Keratinocyte (primary cell): Measurements from ENCODE around the gene ACACB. TPM values are rescaled to one million over a fixed set of nuclear protein-coding genes. Genes with fewer than 3 reads are reported as not detected.

Experiments
- DNase-seq: peaks from one replicate; pipeline ENCODE4 v3.0.0-alpha.2; 2011; ENCODE audit warnings: low read depth, missing footprints, low spot score
- FAIRE-seq: peaks from 2 replicates; lab custom pipeline; 2011; peaks lifted over from hg19 to GRCh38; lab: Jason Lieb, UNC
- H2AFZ ChIP-seq: 2 replicates; pipeline ENCODE4 v1.6.0; 2012; ENCODE audit warnings: low read length, control low read depth, inconsistent platforms; ENCODE audit not compliant: control insufficient read depth
- H3K27ac ChIP-seq: 2 replicates; pipeline ENCODE4 v1.5.1; 2011; ENCODE audit warnings: low read length; ENCODE audit not compliant: control insufficient read depth, insufficient read depth
- H3K27me3 ChIP-seq: 3 replicates; pipeline ENCODE4 v1.6.0; 2011; ENCODE audit warnings: low read length; ENCODE audit not compliant: control insufficient read depth, insufficient read depth; ENCODE audit errors: extremely low read depth
- H3K36me3 ChIP-seq, 2 experiments: 2 replicates in 1 of 2; 3 replicates in 1 of 2; pipeline ENCODE4 v1.5.1; 2011; ENCODE audit warnings: low read length in 2 of 2, mild to moderate bottlenecking in 1 of 2; ENCODE audit not compliant: control insufficient read depth in 2 of 2, insufficient read depth in 2 of 2; ENCODE audit errors: extremely low read depth in 1 of 2
- H3K4me1 ChIP-seq: 3 replicates; pipeline ENCODE4 v1.5.1; 2011; ENCODE audit warnings: low read length; ENCODE audit not compliant: control insufficient read depth, insufficient read depth; ENCODE audit errors: extremely low read depth
- H3K4me2 ChIP-seq: 3 replicates; pipeline ENCODE4 v1.6.0; 2011; ENCODE audit warnings: low read depth, low read length; ENCODE audit not compliant: control insufficient read depth, insufficient read depth; ENCODE audit errors: extremely low read depth
- H3K4me3 ChIP-seq, 3 experiments: fragments of 200-600 bp in 1 of 3; sonication (generic) in 1 of 3; 2 replicates in 2 of 3; 3 replicates in 1 of 3; pipeline ENCODE4 v1.5.1; 2011 to 2016; ENCODE audit warnings: low read length in 3 of 3, mild to moderate bottlenecking in 3 of 3, control low read depth in 2 of 3, inconsistent platforms in 1 of 3, low read depth in 1 of 3, mixed read lengths in 1 of 3, mixed run types in 1 of 3, moderate library complexity in 1 of 3; ENCODE audit not compliant: control insufficient read depth in 2 of 3, insufficient read depth in 2 of 3; ENCODE audit errors: extremely low read depth in 1 of 3
- H3K79me2 ChIP-seq: 2 replicates; pipeline ENCODE4 v1.6.0; 2012; ENCODE audit warnings: low read length; ENCODE audit not compliant: control insufficient read depth, insufficient read depth
- H3K9ac ChIP-seq: 3 replicates; pipeline ENCODE4 v1.6.0; 2011; ENCODE audit warnings: low read length; ENCODE audit not compliant: control insufficient read depth, insufficient read depth; ENCODE audit errors: extremely low read depth
- H3K9me1 ChIP-seq: 3 replicates; pipeline ENCODE4 v1.6.0; 2011; ENCODE audit warnings: low read length; ENCODE audit not compliant: control insufficient read depth, insufficient read depth; ENCODE audit errors: extremely low read depth
- H3K9me3 ChIP-seq: 2 replicates; pipeline ENCODE4 v1.5.1; 2012; ENCODE audit warnings: low read depth, low read length; ENCODE audit not compliant: control insufficient read depth
- H4K20me1 ChIP-seq: 3 replicates; pipeline ENCODE4 v1.6.0; 2011; ENCODE audit warnings: low read length; ENCODE audit not compliant: control insufficient read depth, insufficient read depth; ENCODE audit errors: extremely low read depth
- CTCF ChIP-seq, 3 experiments: IDR thresholded peaks in 1 of 3; conservative IDR thresholded peaks in 1 of 3; optimal IDR thresholded peaks in 1 of 3; 2 replicates in 2 of 3; 3 replicates in 1 of 3; pipeline versions ENCODE3 to v1.5.1; 2011; ENCODE audit warnings: low read length in 3 of 3, mild to moderate bottlenecking in 3 of 3, moderate library complexity in 2 of 3, control low read depth in 1 of 3, inconsistent platforms in 1 of 3; ENCODE audit not compliant: insufficient read depth in 2 of 3; ENCODE audit errors: extremely low read depth in 1 of 3
- EZH2 ChIP-seq: IDR thresholded peaks from one replicate; pipeline ENCODE4 v1.6.1; 2012; ENCODE audit warnings: inconsistent platforms, mild to moderate bottlenecking, low read length, moderate library complexity
- dilution Hi-C: fragments of 300-500 bp; cut with MboI; formaldehyde crosslinking; loops from one replicate; pipeline ENCODE4 v1.7.0; 2020; ENCODE audit warnings: low sequenced_read_pairs; ENCODE audit not compliant: extremely low pct_ligation_motif_present
- polyA plus RNA-seq, 5 experiments: library from polyadenylated mRNA; depleted of rRNA in 3 of 5; stranded (reverse) in 3 of 5; stranded (forward) in 1 of 5; unstranded in 1 of 5; fragments of >200 nt; gene quantifications; 1 replicate in 1 of 5; 2 replicates in 3 of 5; 3 replicates in 1 of 5; pipeline versions ENCODE4 v1.2.1 to v1.2.3, GENCODE V29; 2011 to 2012; ENCODE audit warnings: missing spikeins in 2 of 5, low read depth in 1 of 5, low replicate concordance in 1 of 5

Gene ACACB
- polyA plus RNA-seq, 1 donor (not counting 4 experiments of a cell fraction or from before 2014, with no cell fraction given), result 1.3 TPM

- H3K79me2 ChIP-seq, result no peaks in the 10 kb centered on the region
Observed at GRCh38 chr12:109301643-109302168, 185.3 kb downstream of the ACACB start.

GRCh38 chr12:109302358-109302757 is 186.0 kb downstream of the ACACB start:
- H2AFZ ChIP-seq, result no peak overlapping the region
- H3K4me1 ChIP-seq, result peaks cover 6% of the 10 kb centered on the region
- H3K27me3 ChIP-seq, result peaks cover 12% of the 10 kb centered on the region
- no peak overlapping the region for H3K27ac ChIP-seq
- dilution Hi-C loops, result no loop called here
- no peaks in the 10 kb centered on the region for H3K79me2 ChIP-seq
- FAIRE-seq (no peak), DNase-seq (peak; percentile 15)
- peaks cover 3% of the 10 kb centered on the region for H3K9me1 ChIP-seq
- TF ChIP-seq EZH2 (no peak), CTCF (optimal IDR thresholded peaks at IDR 0.05 in 1 of 3, IDR thresholded peaks at IDR 0.05 in 1 of 3, conservative IDR thresholded peaks at IDR 0.05 in 1 of 3; ENCODE audit: extremely low read depth in 1 of 3, insufficient read depth in 2 of 3, low read length in 3 of 3) (peak; percentile 28 to 38 (median 35))
- no peaks in the 10 kb centered on the region for H4K20me1 ChIP-seq
- H3K9ac ChIP-seq, result no peak overlapping the region
- H3K9me3 ChIP-seq, result no peaks in the 10 kb centered on the region
- H3K4me2 ChIP-seq, result no peak overlapping the region
- no peak overlapping the region for H3K4me3 ChIP-seq
- no peaks in the 10 kb centered on the region for H3K36me3 ChIP-seq

More at GRCh38 chr12:109301643-109302168, 185.3 kb downstream of the ACACB start:
- no peak overlapping the region for H3K9ac ChIP-seq
- DNase-seq (no peak), FAIRE-seq (peak; percentile 51)
- no peak overlapping the region for H3K4me3 ChIP-seq
- no peaks in the 10 kb centered on the region for H4K20me1 ChIP-seq
- H3K27me3 ChIP-seq, result peaks cover 6% of the 10 kb centered on the region
- peaks cover 3% of the 10 kb centered on the region for H3K9me1 ChIP-seq
- no peak overlapping the region for H2AFZ ChIP-seq
- no peaks in the 10 kb centered on the region for H3K9me3 ChIP-seq
- no peak overlapping the region for H3K4me2 ChIP-seq
- no peak for TF ChIP-seq EZH2
- no peak for TF ChIP-seq CTCF (optimal IDR thresholded peaks at IDR 0.05 in 1 of 3, IDR thresholded peaks at IDR 0.05 in 1 of 3, conservative IDR thresholded peaks at IDR 0.05 in 1 of 3; ENCODE audit: extremely low read depth in 1 of 3, insufficient read depth in 2 of 3, low read length in 3 of 3)
- dilution Hi-C loops, result no loop called here
- peaks cover 6% of the 10 kb centered on the region for H3K4me1 ChIP-seq
- no peak overlapping the region for H3K27ac ChIP-seq
- H3K36me3 ChIP-seq, result no peaks in the 10 kb centered on the region
